ENCODE data around the gene HHLA2. TPM values are rescaled to one million over a fixed set of nuclear protein-coding genes. Genes with fewer than 3 reads are reported as not detected.
A peak's percentile ranks its signal among the peaks of the same experiment; 100 is the strongest.

The HHLA2 gene
- total RNA-seq, 2 donors from 2014 or later: 2.1 TPM; not detected in 1

DNA sequence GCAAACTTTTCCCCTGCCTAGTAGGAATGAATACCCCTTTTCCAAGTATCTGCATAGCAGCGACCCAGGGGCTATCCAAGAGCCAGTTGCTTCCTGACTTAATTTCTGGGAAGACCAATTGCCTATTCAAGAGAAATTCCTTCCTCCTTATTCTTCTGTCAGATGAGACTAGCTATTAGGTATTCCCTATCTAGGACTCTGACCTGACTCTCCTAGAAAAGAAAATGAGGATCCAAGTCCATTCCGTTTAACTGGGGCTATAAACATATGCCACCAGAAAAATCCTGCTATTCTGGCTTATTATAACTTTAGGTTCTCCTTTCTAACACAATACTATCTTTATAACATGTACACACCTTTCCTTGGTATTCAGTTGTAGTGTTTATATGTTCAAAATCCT lies 1.7 kb downstream of the HHLA2 start:
- Histone ChIP-seq H3K9me3 (no peaks in the 10 kb centered on the region), H3K4me1 (peaks cover 59% of the 10 kb centered on the region), H3K27me3 (no peaks in the 10 kb centered on the region), H3K4me3 (no peak overlapping the region), H3K27ac (peak overlapping the region; percentile 81 to 89 (median 86)), H3K36me3 (replicated peaks in 1 of 2; ENCODE audit: insufficient read depth in 1 of 2, low read depth in 2 of 2) (no peaks in the 10 kb centered on the region)
- 6 to 12% methylated on average over 2 of the region's 2 CpGs for WGBS, 2 donors
- no peak for ATAC-seq
- intact Hi-C loops (cut with DNase I): no loop called here
- no peak for TF ChIP-seq POLR2A (IDR thresholded peaks at IDR 0.05)
- TF ChIP-seq, protein P1, sequence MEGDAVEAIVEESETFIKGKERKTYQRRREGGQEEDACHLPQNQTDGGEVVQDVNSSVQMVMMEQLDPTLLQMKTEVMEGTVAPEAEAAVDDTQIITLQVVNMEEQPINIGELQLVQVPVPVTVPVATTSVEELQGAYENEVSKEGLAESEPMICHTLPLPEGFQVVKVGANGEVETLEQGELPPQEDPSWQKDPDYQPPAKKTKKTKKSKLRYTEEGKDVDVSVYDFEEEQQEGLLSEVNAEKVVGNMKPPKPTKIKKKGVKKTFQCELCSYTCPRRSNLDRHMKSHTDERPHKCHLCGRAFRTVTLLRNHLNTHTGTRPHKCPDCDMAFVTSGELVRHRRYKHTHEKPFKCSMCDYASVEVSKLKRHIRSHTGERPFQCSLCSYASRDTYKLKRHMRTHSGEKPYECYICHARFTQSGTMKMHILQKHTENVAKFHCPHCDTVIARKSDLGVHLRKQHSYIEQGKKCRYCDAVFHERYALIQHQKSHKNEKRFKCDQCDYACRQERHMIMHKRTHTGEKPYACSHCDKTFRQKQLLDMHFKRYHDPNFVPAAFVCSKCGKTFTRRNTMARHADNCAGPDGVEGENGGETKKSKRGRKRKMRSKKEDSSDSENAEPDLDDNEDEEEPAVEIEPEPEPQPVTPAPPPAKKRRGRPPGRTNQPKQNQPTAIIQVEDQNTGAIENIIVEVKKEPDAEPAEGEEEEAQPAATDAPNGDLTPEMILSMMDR (IDR thresholded peaks at IDR 0.05): no peak
- no peak for DNase-seq

DNA sequence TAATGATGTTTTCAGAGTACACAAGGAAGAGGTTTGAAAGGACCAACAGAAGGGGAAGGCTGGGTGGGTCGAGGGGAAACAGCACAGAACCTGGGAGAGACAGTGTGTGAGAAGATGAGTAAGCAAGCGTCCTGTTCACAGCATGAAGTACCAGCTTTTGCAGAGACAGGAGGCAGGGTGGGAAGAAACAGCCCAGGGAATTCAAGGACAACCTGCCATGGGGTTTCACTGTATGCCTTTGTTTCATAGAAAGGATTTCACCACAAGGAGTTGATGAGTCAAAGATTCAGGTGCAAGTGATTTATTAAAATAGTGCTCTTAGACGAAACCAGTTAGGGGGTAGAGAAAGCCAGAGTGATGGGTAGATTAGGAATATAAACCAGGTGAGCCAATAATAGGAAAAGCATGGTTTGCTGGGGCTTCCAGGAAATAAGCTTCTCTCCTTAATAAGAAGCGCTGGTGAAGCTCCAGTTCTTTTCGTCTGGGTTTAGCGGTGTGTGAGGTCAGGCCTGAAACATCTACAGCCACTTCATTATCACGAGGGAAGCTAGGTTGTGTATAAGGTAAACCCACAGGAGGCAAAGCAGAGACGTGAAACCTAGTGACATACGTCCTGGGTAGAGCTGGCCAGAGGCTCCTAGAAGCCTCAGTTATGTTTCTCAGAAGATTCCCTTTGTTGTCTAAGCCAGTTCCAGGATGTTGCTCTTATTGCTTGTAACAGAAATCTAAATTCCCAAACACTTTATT lies 3.9 kb downstream of the HHLA2 start:
- Histone ChIP-seq H3K4me3 (no peak overlapping the region), H3K36me3 (replicated peaks in 1 of 2; ENCODE audit: insufficient read depth in 1 of 2, low read depth in 2 of 2) (no peaks in the 10 kb centered on the region), H3K27ac (peak overlapping the region in 1 of 4 donors; percentile 48), H3K27me3 (no peaks in the 10 kb centered on the region), H3K4me1 (peaks cover 63% of the 10 kb centered on the region), H3K9me3 (no peaks in the 10 kb centered on the region)
- peak in 1 of 4 donors; percentile 22 for DNase-seq
- TF ChIP-seq POLR2A (IDR thresholded peaks at IDR 0.05): no peak
- TF ChIP-seq, protein P1 (IDR thresholded peaks at IDR 0.05): no peak
- WGBS, 2 donors: 63 to 73% methylated on average over 9 of the region's 9 CpGs
- intact Hi-C loops (cut with DNase I): no loop called here
- no peak for ATAC-seq

DNA sequence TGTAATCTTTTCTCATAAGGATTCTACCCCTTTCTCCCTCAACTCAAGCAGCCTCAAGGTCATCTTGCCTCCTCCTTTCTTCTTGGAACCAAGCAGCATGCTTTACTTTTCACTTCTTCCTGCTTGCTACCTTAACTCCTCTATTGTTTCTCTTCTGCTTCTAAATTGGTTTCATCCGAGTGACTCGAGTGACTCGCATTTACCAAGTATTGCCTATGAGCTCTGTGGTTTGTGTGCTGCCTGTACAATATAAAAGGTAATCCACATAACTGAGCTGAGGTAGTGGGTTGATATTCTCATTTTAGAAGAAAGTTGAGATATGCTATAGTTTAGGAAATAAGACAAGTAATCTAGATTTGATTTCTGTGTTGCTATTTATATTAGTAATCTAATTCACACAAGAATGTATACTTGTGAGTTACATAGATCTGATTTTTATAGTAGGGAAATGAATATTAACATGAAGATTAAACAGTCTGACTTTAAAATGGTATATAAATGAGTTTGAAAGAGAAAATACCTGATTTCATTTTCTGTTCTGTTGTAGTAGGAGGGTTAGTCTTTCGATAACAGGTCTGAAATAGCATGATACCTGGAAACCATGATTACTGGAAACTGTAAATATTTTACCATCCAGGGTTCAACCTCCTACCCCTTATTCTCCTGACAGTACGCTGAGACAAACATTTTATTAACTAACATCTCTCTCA lies 5.5 kb downstream of the HHLA2 start:
- Histone ChIP-seq H3K9me3 (no peaks in the 10 kb centered on the region), H3K36me3 (replicated peaks in 1 of 2; ENCODE audit: insufficient read depth in 1 of 2, low read depth in 2 of 2) (no peaks in the 10 kb centered on the region), H3K27ac (peak overlapping the region in 2 of 4 donors; percentile 13 to 41), H3K4me1 (peaks cover 57% of the 10 kb centered on the region), H3K27me3 (no peaks in the 10 kb centered on the region), H3K4me3 (no peak overlapping the region)
- TF ChIP-seq, protein P1 (IDR thresholded peaks at IDR 0.05): no peak
- no peak for TF ChIP-seq POLR2A (IDR thresholded peaks at IDR 0.05)
- intact Hi-C loops (cut with DNase I): no loop called here
- WGBS, 2 donors: 51 to 57% methylated on average over 5 of the region's 5 CpGs
- DNase-seq: no peak
- ATAC-seq: no peak

DNA sequence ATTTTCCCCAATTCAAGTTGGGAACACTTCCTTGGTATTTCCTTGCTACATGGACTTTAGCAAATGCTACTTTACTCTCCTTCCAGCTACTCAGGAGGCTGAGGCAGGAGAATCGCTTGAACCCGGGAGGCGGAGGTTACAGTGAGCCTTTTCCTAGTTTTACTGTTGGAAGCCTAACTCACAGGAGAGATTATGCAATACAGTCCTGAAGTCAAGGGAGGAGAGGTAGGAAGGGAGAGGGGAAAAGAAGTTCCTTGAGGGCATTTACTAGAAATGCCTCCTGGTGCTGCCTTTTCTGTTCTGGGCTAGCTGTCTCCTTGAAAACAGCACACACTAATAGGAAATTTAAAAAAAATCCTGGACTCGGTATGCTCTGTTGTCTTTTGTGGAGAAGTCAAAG lies 6.2 kb downstream of the HHLA2 start:
- ATAC-seq (no peak), DNase-seq (no peak)
- H3K4me3 ChIP-seq: no peak overlapping the region
- no peak overlapping the region for H3K27ac ChIP-seq
- no peaks in the 10 kb centered on the region for H3K9me3 ChIP-seq
- WGBS, 2 donors: 72 to 84% methylated on average over 4 of the region's 4 CpGs
- no peaks in the 10 kb centered on the region for H3K27me3 ChIP-seq
- peaks cover 50% of the 10 kb centered on the region for H3K4me1 ChIP-seq
- H3K36me3 ChIP-seq (replicated peaks in 1 of 2; ENCODE audit: insufficient read depth in 1 of 2, low read depth in 2 of 2): no peaks in the 10 kb centered on the region
- intact Hi-C loops (cut with DNase I): no loop called here
- TF ChIP-seq, protein P1 (IDR thresholded peaks at IDR 0.05): no peak
- TF ChIP-seq POLR2A (IDR thresholded peaks at IDR 0.05): no peak

Data from body of pancreas (tissue), 4 donors.